GM12878 (cell line): ENCODE measurements around the gene NOSTRIN. TPM values are rescaled to one million over a fixed set of nuclear protein-coding genes. Genes with fewer than 3 reads are reported as not detected.

Experiments
- ATAC-seq: fragments of 200-7000 bp; cut with Tn5 transposase; 3 replicates; pipeline ENCODE4 v1.9.1; 2020; ENCODE audit warnings: mild to moderate bottlenecking, moderate library complexity
- BruUV-seq: library from RNA; stranded (reverse); fragments of 400-500 nt; replicated peaks from 2 replicates; lab custom pipeline; 2021; lab: Mats Ljungman, UMichigan
- CTCF ChIA-PET: fragments of 300-600 bp; sonication (Branson Sonifier 250); formaldehyde crosslinking; extraction: SDS; loops from one replicate; lab custom pipeline; 2021; ENCODE audit warnings: inconsistent platforms; lab: Yijun Ruan, JAX
- POLR2A ChIA-PET: fragments of 350-600 bp; formaldehyde crosslinking; extraction: SDS; loops from one replicate; lab custom pipeline; 2021; ENCODE audit warnings: inconsistent platforms; lab: Charles Lee
- RAD21 ChIA-PET: fragments of 300-600 bp; sonication (Branson Sonifier 250); formaldehyde crosslinking; loops from one replicate; lab custom pipeline; 2023; ENCODE audit warnings: antibody characterized with exemption; ENCODE audit not compliant: unreplicated experiment; lab: Charles Lee
- SMC1A ChIA-PET: fragments of 300-600 bp; sonication (Branson Sonifier 250); formaldehyde crosslinking; loops from one replicate; lab custom pipeline; 2023; ENCODE audit not compliant: unreplicated experiment, uncharacterized antibody; lab: Charles Lee
- DNase-seq: peaks from one replicate; pipeline ENCODE4 v3.0.0-alpha.2; 2011; ENCODE audit warnings: low read depth, low spot score
- FAIRE-seq: peaks from 3 replicates; lab custom pipeline; 2011; peaks lifted over from hg19 to GRCh38; lab: Jason Lieb, UNC
- H2AFZ ChIP-seq: 2 replicates; pipeline ENCODE4 v1.6.0; 2011; ENCODE audit warnings: low read depth, low read length, control low read depth; ENCODE audit not compliant: control insufficient read depth
- H3K27ac ChIP-seq: 2 replicates; pipeline ENCODE4 v1.5.1; 2011; ENCODE audit warnings: control low read depth; ENCODE audit not compliant: control insufficient read depth, insufficient read depth
- H3K27me3 ChIP-seq, 2 experiments: replicated peaks in 1 of 2; 2 replicates each; pipeline versions ENCODE4 v1.6.0 to v1.6.1; 2011; ENCODE audit warnings: low read length in 1 of 2; ENCODE audit not compliant: control insufficient read depth in 2 of 2, insufficient read depth in 2 of 2
- H3K36me3 ChIP-seq, 2 experiments: 2 replicates each; pipeline ENCODE4 v1.5.1; 2011; ENCODE audit warnings: low read length in 1 of 2; ENCODE audit not compliant: control insufficient read depth in 2 of 2, insufficient read depth in 2 of 2
- H3K4me1 ChIP-seq: 2 replicates; pipeline ENCODE4 v1.6.1; 2011; ENCODE audit warnings: mild to moderate bottlenecking, low read length, moderate library complexity, mixed read lengths; ENCODE audit not compliant: control insufficient read depth, insufficient read depth
- H3K4me2 ChIP-seq: 2 replicates; pipeline ENCODE4 v1.6.0; 2011; ENCODE audit warnings: control low read depth; ENCODE audit not compliant: control insufficient read depth, insufficient read depth
- H3K4me3 ChIP-seq: fragments of 200-600 bp; sonication (generic); 2 replicates; pipeline ENCODE4 v1.5.1; 2016
- H3K79me2 ChIP-seq: 2 replicates; pipeline ENCODE4 v1.6.0; 2011; ENCODE audit warnings: low read length; ENCODE audit not compliant: control insufficient read depth, insufficient read depth
- H3K9ac ChIP-seq: 2 replicates; pipeline ENCODE4 v1.8.0; 2011; ENCODE audit warnings: low read length, control low read depth, mixed read lengths; ENCODE audit not compliant: control insufficient read depth, insufficient read depth
- H3K9me3 ChIP-seq: replicated peaks from 3 replicates; pipeline ENCODE4 v1.5.1; 2011; ENCODE audit warnings: mild to moderate bottlenecking, low read length; ENCODE audit not compliant: control insufficient read depth, insufficient read depth
- H4K20me1 ChIP-seq: 2 replicates; pipeline ENCODE4 v1.6.0; 2011; ENCODE audit not compliant: control insufficient read depth, insufficient read depth
- CHD1 ChIP-seq: IDR thresholded peaks from 2 replicates; pipeline ENCODE4 v1.6.1; 2012; ENCODE audit warnings: low read depth, low read length, improper control_type of control experiment
- GABPA ChIP-seq: IDR thresholded peaks from 2 replicates; pipeline ENCODE4 v1.6.1; 2014; ENCODE audit warnings: antibody characterized with exemption, low read depth, mild to moderate bottlenecking, inconsistent platforms
- JUNB ChIP-seq: IDR thresholded peaks from 2 replicates; pipeline ENCODE4 v1.6.1; 2016; ENCODE audit warnings: antibody characterized with exemption, mild to moderate bottlenecking
- NRF1 ChIP-seq: conservative IDR thresholded peaks from 2 replicates; pipeline ENCODE4 v1.6.1; 2011; ENCODE audit warnings: mild to moderate bottlenecking, low read depth, low read length, improper control_type of control experiment
- POLR2A ChIP-seq: IDR thresholded peaks from 2 replicates; pipeline ENCODE4 v1.6.1; 2011; ENCODE audit warnings: low read depth, mild to moderate bottlenecking, low read length
- POLR2AphosphoS2 ChIP-seq: IDR thresholded peaks from 2 replicates; pipeline ENCODE4 v1.6.1; 2011; ENCODE audit warnings: low read depth, mild to moderate bottlenecking, low read length, improper control_type of control experiment, moderate library complexity
- RAD21 ChIP-seq: IDR thresholded peaks from 2 replicates; pipeline ENCODE4 v1.6.1; 2011; ENCODE audit warnings: mild to moderate bottlenecking, low read depth, low read length, moderate library complexity; ENCODE audit not compliant: insufficient read depth
- RCOR1 ChIP-seq: conservative IDR thresholded peaks from 2 replicates; pipeline ENCODE4 v1.6.1; 2012; ENCODE audit warnings: low read depth, low read length, improper control_type of control experiment
- RUNX3 ChIP-seq: IDR thresholded peaks from 2 replicates; pipeline ENCODE4 v1.6.1; 2012; ENCODE audit warnings: low read length, inconsistent platforms
- WGBS: methylation state at CpG from one replicate; pipeline ENCODE4 v1.1.6; 2016; ENCODE audit warnings: low lambda C conversion rate; ENCODE audit not compliant: insufficient replicate concordance, insufficient coverage; ENCODE audit errors: missing lambda C conversion rate; 5-methylcytosine and 5-hydroxymethylcytosine counted together
- in situ Hi-C: fragments of 300-500 bp; cut with MboI; formaldehyde crosslinking; loops from 9 replicates; pipeline ENCODE4 v1.14.3; 2018; ENCODE audit warnings: mixed read lengths
- intact Hi-C: fragments of 100-400 bp; cut with micrococcal nuclease; formaldehyde crosslinking; loops from one replicate; pipeline ENCODE4 v1.14.2; 2022; ENCODE audit not compliant: unreplicated experiment
- polyA plus RNA-seq, 11 experiments: library from polyadenylated mRNA; depleted of rRNA in 4 of 11; unstranded in 6 of 11; stranded (reverse) in 5 of 11; fragments of >200 nt; fragmentation: Nextera tagmentation in 4 of 11; fragmentation: Illumina TruSeq in 1 of 11; extraction: Ambion mirVana in 4 of 11; extraction: Trizol in 1 of 11; gene quantifications; 1 replicate in 1 of 11; 2 replicates in 10 of 11; pipeline versions ENCODE4 v1.2.1 to v1.2.3, GENCODE V29; 2011 to 2016; ENCODE audit warnings: inconsistent platforms in 2 of 11, missing spikeins in 2 of 11, low read depth in 1 of 11
- total RNA-seq, 4 experiments: library from RNA; depleted of rRNA in 3 of 4; stranded (reverse); fragments of >200 nt in 3 of 4; fragmentation: Illumina TruSeq in 1 of 4; extraction: Trizol in 1 of 4; gene quantifications; 2 replicates each; pipeline versions ENCODE4 v1.2.1 to v1.2.3, GENCODE V29; 2013 to 2021
- TF ChIP-seq, protein P1 (sequence below): fragments of 450-650 bp; formaldehyde crosslinking; IDR thresholded peaks from 2 replicates; pipeline ENCODE4 v1.4.0; 2022; ENCODE audit warnings: mild to moderate bottlenecking, moderate library complexity
- TF ChIP-seq, protein P2 (sequence below): IDR thresholded peaks from 2 replicates; pipeline ENCODE4 v1.6.1; 2012; ENCODE audit warnings: improper control_type of control experiment, low read depth, low read length; ENCODE audit not compliant: insufficient replicate concordance

The NOSTRIN gene
- total and polyA plus RNA-seq, 10 of the 15 experiments (the other 5 are each of a cell fraction or from before 2014, with no cell fraction given): 0.13 to 0.42 (median 0.37) TPM; not detected in 5

DNA sequence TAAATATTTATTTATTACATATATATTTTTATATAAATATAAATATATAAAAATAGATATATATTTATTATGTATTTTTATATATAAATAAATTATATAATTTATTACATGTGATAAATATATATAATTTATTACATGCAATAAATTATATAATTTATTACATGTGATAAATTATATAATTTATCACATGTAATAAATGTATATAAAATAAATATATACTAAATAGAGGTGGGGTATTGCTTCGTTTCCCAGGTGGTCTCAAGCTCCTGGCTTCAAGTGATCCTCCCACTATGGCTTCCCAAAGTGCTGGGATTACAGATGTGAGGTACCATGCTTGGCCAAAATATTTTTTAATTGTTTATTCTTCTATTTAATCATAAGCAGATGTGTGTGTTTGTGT is 95.0 kb downstream of the NOSTRIN start:
- BruUV-seq: no TSS peak
- H2AFZ ChIP-seq: no peak overlapping the region
- H3K4me1 ChIP-seq: no peaks in the 10 kb centered on the region
- H4K20me1 ChIP-seq: no peaks in the 10 kb centered on the region
- 0% methylated on average over 1 of the region's 1 CpG for WGBS
- H3K9me3 ChIP-seq: no peaks in the 10 kb centered on the region
- in situ Hi-C loops (no loop called here), intact Hi-C loops (no loop called here)
- H3K4me2 ChIP-seq: no peak overlapping the region
- no peak overlapping the region for H3K4me3 ChIP-seq
- no peaks in the 10 kb centered on the region for H3K36me3 ChIP-seq
- FAIRE-seq (no peak), DNase-seq (no peak), ATAC-seq (no peak)
- no peaks in the 10 kb centered on the region for H3K79me2 ChIP-seq
- TF ChIP-seq CHD1 (no peak), RUNX3 (no peak)
- TF ChIP-seq, protein P1, sequence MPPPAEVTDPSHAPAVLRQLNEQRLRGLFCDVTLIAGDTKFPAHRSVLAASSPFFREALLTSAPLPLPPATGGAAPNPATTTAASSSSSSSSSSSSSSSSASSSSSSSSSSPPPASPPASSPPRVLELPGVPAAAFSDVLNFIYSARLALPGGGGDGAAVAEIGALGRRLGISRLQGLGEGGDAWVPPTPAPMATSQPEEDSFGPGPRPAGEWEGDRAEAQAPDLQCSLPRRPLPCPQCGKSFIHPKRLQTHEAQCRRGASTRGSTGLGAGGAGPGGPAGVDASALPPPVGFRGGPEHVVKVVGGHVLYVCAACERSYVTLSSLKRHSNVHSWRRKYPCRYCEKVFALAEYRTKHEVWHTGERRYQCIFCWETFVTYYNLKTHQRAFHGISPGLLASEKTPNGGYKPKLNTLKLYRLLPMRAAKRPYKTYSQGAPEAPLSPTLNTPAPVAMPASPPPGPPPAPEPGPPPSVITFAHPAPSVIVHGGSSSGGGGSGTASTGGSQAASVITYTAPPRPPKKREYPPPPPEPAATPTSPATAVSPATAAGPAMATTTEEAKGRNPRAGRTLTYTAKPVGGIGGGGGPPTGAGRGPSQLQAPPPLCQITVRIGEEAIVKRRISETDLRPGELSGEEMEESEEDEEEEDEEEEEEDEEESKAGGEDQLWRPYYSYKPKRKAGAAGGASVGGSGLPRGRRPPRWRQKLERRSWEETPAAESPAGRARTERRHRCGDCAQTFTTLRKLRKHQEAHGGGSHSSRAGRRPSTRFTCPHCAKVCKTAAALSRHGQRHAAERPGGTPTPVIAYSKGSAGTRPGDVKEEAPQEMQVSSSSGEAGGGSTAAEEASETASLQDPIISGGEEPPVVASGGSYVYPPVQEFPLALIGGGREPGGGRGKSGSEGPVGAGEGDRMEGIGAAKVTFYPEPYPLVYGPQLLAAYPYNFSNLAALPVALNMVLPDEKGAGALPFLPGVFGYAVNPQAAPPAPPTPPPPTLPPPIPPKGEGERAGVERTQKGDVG (CRISPR knock-in tag): no peak
- no peak overlapping the region for H3K9ac ChIP-seq
- H3K27me3 ChIP-seq: no peaks in the 10 kb centered on the region; a peak in 1 of 4 replicates
- ChIA-PET RAD21 (no interaction called here), CTCF (no interaction called here), SMC1A (no interaction called here), POLR2A (no interaction called here)
- H3K27ac ChIP-seq: no peak overlapping the region

DNA sequence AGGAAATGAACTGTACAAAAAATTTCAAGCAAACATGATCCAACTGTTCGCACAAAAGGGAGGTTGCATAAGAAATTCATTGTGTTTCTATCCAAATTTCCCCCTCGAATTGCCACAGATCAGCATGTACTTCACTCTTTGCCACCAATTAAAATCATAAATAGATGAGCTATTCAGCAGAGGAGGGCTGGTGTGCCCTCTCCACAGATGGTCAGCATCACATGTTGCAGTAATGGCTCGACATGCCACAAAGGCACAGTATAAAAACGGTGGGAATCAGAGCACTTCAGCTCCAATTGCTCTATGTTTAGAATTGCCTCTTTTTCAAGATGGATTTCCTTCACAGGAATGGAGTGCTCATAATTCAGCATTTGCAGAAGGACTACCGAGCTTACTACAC is 98.6 kb downstream of the NOSTRIN start, which contains the start of gene G6PC2:
TSS of gene G6PC2 (plus strand) at position 289 of the 400 bp plus-strand sequence. CDS start at position 330, 41 bp downstream.
- H2AFZ ChIP-seq: no peak within 1 kb of the TSS
- RAD21 ChIA-PET: no interaction called here
- ATAC-seq: no peak
- intact Hi-C loops (no loop called here), in situ Hi-C loops (no loop called here)
- BruUV-seq: no TSS peak
- H3K4me1 ChIP-seq: no peaks in the 10 kb centered on the region
- no peak within 1 kb of the TSS for H3K4me2 ChIP-seq
- H3K9me3 ChIP-seq: no peaks in the 10 kb centered on the region
- 24% methylated on average over 5 of the region's 5 CpGs for WGBS
- SMC1A ChIA-PET: no interaction called here
- H4K20me1 ChIP-seq: no peaks in the 10 kb centered on the region
- CTCF ChIA-PET: no interaction called here
- DNase-seq: no peak
- H3K27me3 ChIP-seq: no peaks in the 10 kb centered on the region; a peak in 1 of 4 replicates
- FAIRE-seq: no peak
- H3K9ac ChIP-seq: no peak within 1 kb of the TSS
- no peaks in the 10 kb centered on the region for H3K36me3 ChIP-seq
- no peak within 1 kb of the TSS for H3K27ac ChIP-seq
- POLR2A ChIA-PET: no interaction called here
- no peak within 1 kb of the TSS for H3K4me3 ChIP-seq
- H3K79me2 ChIP-seq: no peaks in the 10 kb centered on the region
- TF ChIP-seq NRF1: no peak
- no peak for TF ChIP-seq POLR2A
- TF ChIP-seq POLR2AphosphoS2: no peak
- no peak for TF ChIP-seq GABPA
- TF ChIP-seq, protein P2, sequence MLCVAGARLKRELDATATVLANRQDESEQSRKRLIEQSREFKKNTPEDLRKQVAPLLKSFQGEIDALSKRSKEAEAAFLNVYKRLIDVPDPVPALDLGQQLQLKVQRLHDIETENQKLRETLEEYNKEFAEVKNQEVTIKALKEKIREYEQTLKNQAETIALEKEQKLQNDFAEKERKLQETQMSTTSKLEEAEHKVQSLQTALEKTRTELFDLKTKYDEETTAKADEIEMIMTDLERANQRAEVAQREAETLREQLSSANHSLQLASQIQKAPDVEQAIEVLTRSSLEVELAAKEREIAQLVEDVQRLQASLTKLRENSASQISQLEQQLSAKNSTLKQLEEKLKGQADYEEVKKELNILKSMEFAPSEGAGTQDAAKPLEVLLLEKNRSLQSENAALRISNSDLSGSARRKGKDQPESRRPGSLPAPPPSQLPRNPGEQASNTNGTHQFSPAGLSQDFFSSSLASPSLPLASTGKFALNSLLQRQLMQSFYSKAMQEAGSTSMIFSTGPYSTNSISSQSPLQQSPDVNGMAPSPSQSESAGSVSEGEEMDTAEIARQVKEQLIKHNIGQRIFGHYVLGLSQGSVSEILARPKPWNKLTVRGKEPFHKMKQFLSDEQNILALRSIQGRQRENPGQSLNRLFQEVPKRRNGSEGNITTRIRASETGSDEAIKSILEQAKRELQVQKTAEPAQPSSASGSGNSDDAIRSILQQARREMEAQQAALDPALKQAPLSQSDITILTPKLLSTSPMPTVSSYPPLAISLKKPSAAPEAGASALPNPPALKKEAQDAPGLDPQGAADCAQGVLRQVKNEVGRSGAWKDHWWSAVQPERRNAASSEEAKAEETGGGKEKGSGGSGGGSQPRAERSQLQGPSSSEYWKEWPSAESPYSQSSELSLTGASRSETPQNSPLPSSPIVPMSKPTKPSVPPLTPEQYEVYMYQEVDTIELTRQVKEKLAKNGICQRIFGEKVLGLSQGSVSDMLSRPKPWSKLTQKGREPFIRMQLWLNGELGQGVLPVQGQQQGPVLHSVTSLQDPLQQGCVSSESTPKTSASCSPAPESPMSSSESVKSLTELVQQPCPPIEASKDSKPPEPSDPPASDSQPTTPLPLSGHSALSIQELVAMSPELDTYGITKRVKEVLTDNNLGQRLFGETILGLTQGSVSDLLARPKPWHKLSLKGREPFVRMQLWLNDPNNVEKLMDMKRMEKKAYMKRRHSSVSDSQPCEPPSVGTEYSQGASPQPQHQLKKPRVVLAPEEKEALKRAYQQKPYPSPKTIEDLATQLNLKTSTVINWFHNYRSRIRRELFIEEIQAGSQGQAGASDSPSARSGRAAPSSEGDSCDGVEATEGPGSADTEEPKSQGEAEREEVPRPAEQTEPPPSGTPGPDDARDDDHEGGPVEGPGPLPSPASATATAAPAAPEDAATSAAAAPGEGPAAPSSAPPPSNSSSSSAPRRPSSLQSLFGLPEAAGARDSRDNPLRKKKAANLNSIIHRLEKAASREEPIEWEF: no peak
- no peak for TF ChIP-seq RAD21
- TF ChIP-seq JUNB: no peak
- no peak for TF ChIP-seq RCOR1
